OCI-LY3 (cell line): Measurements from ENCODE around the gene TMEM247.

ENCODE experiments used
- H2AFZ ChIP-seq: fragments of 200-600, 300-600 bp; shearing (Covaris generic); 2 replicates; pipeline ENCODE4 v1.6.0; 2014; ENCODE audit warnings: antibody characterized with exemption, low read depth, low read length
- H3K27ac ChIP-seq: fragments of 200-600, 300-600 bp; sonication (generic); 2 replicates; pipeline ENCODE4 v1.5.1; 2014; ENCODE audit warnings: mild to moderate bottlenecking, low read length, moderate library complexity, mixed read lengths
- H3K27me3 ChIP-seq: fragments of 200-600, 300-600 bp; sonication (generic); 2 replicates; pipeline ENCODE4 v1.6.1; 2014; ENCODE audit warnings: low read depth, low read length, mixed read lengths
- H3K36me3 ChIP-seq: fragments of 200-600, 300-600 bp; sonication (generic); replicated peaks from 2 replicates; pipeline ENCODE3; 2014; ENCODE audit warnings: low read depth, low read length, mixed read lengths
- H3K4me1 ChIP-seq: fragments of 300-600, 200-600 bp; sonication (generic); 2 replicates; pipeline ENCODE4 v1.6.1; 2014; ENCODE audit warnings: low read length, mixed read lengths
- H3K4me2 ChIP-seq: fragments of 200-600, 300-600 bp; sonication (generic); 2 replicates; pipeline ENCODE4 v1.6.1; 2014; ENCODE audit warnings: low read length, mixed read lengths
- H3K4me3 ChIP-seq: fragments of 300-600, 200-600 bp; sonication (generic); 2 replicates; pipeline ENCODE4 v1.5.1; 2014; ENCODE audit warnings: antibody characterized with exemption, mild to moderate bottlenecking, low read length, moderate library complexity
- H3K79me2 ChIP-seq: fragments of 300-600, 200-600 bp; shearing (Covaris generic); 2 replicates; pipeline ENCODE4 v1.6.1; 2014; ENCODE audit warnings: mild to moderate bottlenecking, low read length, mixed read lengths
- H3K9ac ChIP-seq: fragments of 300-600, 200-600 bp; shearing (Covaris generic); 2 replicates; pipeline ENCODE4 v1.6.0; 2014; ENCODE audit warnings: mild to moderate bottlenecking, low read length, moderate library complexity
- H3K9me3 ChIP-seq: fragments of 200-600, 300-600 bp; shearing (Covaris generic); 2 replicates; pipeline ENCODE4 v1.6.1; 2014; ENCODE audit warnings: low read length, mixed read lengths; ENCODE audit not compliant: insufficient read depth
- H4K20me1 ChIP-seq: fragments of 200-600, 300-600 bp; sonication (generic); 2 replicates; pipeline ENCODE4 v1.6.1; 2016; ENCODE audit warnings: low read length, mixed read lengths; ENCODE audit not compliant: insufficient read depth
- EZH2phosphoT487 ChIP-seq: fragments of 200-600 bp; shearing (Covaris generic); IDR thresholded peaks from 2 replicates; pipeline ENCODE4 v1.6.1; 2018; ENCODE audit warnings: antibody characterized with exemption, mixed run types, low read depth
- TF ChIP-seq, protein P1 (sequence below): fragments of 200-600, 300-600 bp; sonication (generic); IDR thresholded peaks from 2 replicates; pipeline ENCODE4 v1.5.1; 2014; ENCODE audit warnings: antibody characterized with exemption, low read length, low read depth

The TMEM247 gene

DNA sequence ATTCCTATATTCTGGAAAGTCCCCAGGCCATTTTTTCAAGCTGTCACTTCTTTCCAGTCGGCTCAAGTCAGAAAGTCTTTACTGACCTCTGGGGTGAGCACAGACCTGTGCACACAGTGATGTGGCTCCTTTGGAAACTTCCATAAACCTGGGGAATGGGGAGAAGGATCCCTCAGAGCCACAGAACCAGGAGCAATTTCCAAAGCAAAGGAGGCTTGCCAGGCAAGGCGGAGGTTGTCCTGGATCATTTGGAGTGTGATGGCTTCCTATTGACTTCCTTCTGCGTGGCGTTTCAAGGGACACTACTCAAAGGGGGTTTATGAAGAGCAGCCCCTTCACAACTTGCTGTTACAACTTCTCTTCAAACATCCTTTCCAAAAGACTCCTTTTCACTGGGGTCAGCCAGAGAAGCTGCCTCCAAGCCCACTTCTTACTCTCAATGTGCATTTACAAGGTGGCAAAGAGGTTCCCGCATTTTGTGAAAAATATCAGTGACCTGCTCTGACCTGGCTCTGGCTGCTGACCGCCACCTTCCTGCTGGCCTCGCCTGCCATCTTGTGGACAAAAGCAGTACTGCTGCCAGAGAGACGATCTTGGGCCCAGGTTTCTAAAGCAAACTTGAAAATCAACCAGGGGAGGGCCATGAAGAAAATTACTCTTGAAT lies 18.2 kb upstream of the TMEM247 start:
- Histone ChIP-seq H4K20me1 (no peaks in the 10 kb centered on the region), H3K4me1 (peaks cover 33% of the 10 kb centered on the region), H3K9me3 (no peaks in the 10 kb centered on the region), H2AFZ (peak overlapping the region; percentile 71; the same call in 1 of the 2 replicates), H3K27ac (peak overlapping the region; percentile 80), H3K27me3 (no peaks in the 10 kb centered on the region), H3K4me2 (peak overlapping the region; percentile 83), H3K79me2 (no peaks in the 10 kb centered on the region), H3K4me3 (peak overlapping the region; percentile 58), H3K9ac (peak overlapping the region; percentile 47), H3K36me3 (no peaks in the 10 kb centered on the region)
- TF ChIP-seq EZH2phosphoT487: no peak
- TF ChIP-seq, protein P1, sequence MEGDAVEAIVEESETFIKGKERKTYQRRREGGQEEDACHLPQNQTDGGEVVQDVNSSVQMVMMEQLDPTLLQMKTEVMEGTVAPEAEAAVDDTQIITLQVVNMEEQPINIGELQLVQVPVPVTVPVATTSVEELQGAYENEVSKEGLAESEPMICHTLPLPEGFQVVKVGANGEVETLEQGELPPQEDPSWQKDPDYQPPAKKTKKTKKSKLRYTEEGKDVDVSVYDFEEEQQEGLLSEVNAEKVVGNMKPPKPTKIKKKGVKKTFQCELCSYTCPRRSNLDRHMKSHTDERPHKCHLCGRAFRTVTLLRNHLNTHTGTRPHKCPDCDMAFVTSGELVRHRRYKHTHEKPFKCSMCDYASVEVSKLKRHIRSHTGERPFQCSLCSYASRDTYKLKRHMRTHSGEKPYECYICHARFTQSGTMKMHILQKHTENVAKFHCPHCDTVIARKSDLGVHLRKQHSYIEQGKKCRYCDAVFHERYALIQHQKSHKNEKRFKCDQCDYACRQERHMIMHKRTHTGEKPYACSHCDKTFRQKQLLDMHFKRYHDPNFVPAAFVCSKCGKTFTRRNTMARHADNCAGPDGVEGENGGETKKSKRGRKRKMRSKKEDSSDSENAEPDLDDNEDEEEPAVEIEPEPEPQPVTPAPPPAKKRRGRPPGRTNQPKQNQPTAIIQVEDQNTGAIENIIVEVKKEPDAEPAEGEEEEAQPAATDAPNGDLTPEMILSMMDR: peak; percentile 99

DNA sequence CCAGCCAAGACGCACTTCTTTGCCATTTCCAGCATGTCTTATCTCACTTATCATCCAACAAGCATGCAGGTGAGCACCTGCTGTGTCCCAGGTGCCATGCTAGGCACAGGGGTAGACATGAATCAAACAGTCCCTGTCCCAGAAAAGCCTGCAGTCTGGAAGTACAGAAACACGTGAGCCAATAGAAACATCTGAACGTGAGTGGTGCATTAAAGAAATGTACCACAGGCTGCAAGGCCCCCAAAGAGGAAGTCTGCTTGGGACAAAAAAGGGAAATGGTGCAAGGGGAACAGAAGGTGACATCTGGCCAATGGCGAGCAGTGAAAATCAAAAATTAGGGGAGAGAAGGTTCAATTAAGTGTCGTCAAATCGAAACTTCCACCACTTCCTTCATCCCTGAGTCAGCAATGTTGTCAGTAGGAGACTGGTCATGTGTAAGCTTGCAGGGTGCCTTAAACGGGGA lies 17.6 kb upstream of the TMEM247 start:
- H3K27ac ChIP-seq: peak overlapping the region; percentile 80
- no peaks in the 10 kb centered on the region for H3K79me2 ChIP-seq
- TF ChIP-seq, protein P1: no peak; the same call in 1 of the 2 replicates
- TF ChIP-seq EZH2phosphoT487: no peak
- no peaks in the 10 kb centered on the region for H3K36me3 ChIP-seq
- H4K20me1 ChIP-seq: no peaks in the 10 kb centered on the region
- peak overlapping the region; percentile 5; the same call in 1 of the 2 replicates for H2AFZ ChIP-seq
- H3K4me3 ChIP-seq: peak overlapping the region; percentile 58
- H3K27me3 ChIP-seq: no peaks in the 10 kb centered on the region
- peaks cover 36% of the 10 kb centered on the region for H3K4me1 ChIP-seq
- peak overlapping the region; percentile 47 for H3K9ac ChIP-seq
- H3K9me3 ChIP-seq: no peaks in the 10 kb centered on the region
- H3K4me2 ChIP-seq: peak overlapping the region; percentile 83

DNA sequence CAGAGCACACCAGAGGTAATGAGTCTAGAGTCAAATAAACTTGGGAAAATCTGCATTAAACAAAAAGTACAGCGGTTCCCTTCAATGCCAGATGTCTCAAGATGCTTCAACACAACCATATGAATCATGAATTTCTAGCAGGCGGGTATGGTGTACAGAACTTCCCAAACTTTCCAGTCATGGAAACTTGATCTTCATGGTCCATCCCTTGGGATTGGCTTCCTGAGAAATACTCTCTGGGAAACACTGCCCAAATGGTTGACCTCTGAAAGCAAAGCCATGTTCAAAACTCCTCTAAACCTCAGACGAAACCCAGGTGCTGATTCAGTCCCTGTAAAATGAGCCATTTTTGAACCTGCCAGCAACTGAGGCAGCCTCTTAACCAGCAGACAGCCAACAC lies 16.4 kb upstream of the TMEM247 start:
- Histone ChIP-seq H3K9me3 (no peaks in the 10 kb centered on the region), H3K4me3 (no peak overlapping the region), H2AFZ (no peak overlapping the region), H4K20me1 (no peaks in the 10 kb centered on the region), H3K4me2 (no peak overlapping the region), H3K4me1 (peaks cover 40% of the 10 kb centered on the region), H3K9ac (no peak overlapping the region), H3K79me2 (no peaks in the 10 kb centered on the region), H3K36me3 (no peaks in the 10 kb centered on the region), H3K27ac (peak overlapping the region; percentile 80; the same call in 1 of the 2 replicates), H3K27me3 (no peaks in the 10 kb centered on the region)
- no peak for TF ChIP-seq EZH2phosphoT487
- TF ChIP-seq, protein P1: no peak

DNA sequence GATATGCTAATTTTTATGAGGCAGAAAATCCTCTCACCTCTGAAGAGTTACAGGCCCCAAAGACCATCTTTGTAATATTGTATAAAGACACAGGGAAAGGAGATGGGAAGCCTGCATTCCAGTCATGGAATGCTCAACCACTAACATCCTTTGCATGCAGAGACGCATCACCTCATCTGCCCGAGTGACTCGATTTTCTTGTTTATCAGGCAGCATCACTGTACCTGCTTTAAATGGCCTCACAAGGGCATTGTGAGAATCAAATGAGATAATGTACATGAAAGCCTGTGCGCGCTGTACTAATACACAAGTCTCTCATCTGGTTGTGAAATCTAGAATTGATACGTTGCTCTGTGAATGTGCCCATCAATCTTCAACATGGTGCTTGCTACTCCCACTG lies 10.2 kb upstream of the TMEM247 start:
- TF ChIP-seq, protein P1: no peak
- TF ChIP-seq EZH2phosphoT487: no peak
- Histone ChIP-seq H3K27ac (no peak overlapping the region), H3K4me3 (no peak overlapping the region), H3K4me2 (no peak overlapping the region), H3K9me3 (no peaks in the 10 kb centered on the region), H3K79me2 (no peaks in the 10 kb centered on the region), H3K27me3 (no peaks in the 10 kb centered on the region), H3K4me1 (peaks cover 19% of the 10 kb centered on the region), H4K20me1 (no peaks in the 10 kb centered on the region), H3K9ac (no peak overlapping the region), H3K36me3 (no peaks in the 10 kb centered on the region), H2AFZ (no peak overlapping the region)
